DOHH2 (cell line): ENCODE results near the gene CREBZF.

Experiments used
- H3F3A ChIP-seq: fragments of 200-600 bp; sonication (generic), shearing (Covaris generic); 2 replicates; pipeline ENCODE4 v1.6.0; 2016; ENCODE audit warnings: antibody characterized with exemption, mild to moderate bottlenecking; ENCODE audit not compliant: control insufficient read depth, insufficient read depth
- H3K27ac ChIP-seq: fragments of 200-600 bp; sonication (generic); 2 replicates; pipeline ENCODE4 v1.5.1; 2014; ENCODE audit warnings: low read depth, mild to moderate bottlenecking, low read length, moderate library complexity
- H3K27me3 ChIP-seq: fragments of 200-600 bp; sonication (generic); 2 replicates; pipeline ENCODE4 v1.6.1; 2014; ENCODE audit warnings: mild to moderate bottlenecking, low read length, mixed read lengths; ENCODE audit not compliant: control insufficient read depth
- H3K36me3 ChIP-seq: fragments of 200-600 bp; sonication (generic); 2 replicates; pipeline ENCODE4 v1.6.1; 2014; ENCODE audit warnings: mild to moderate bottlenecking, low read length, moderate library complexity, mixed read lengths; ENCODE audit not compliant: control insufficient read depth
- H3K4me1 ChIP-seq: fragments of 200-600 bp; sonication (generic); 2 replicates; pipeline ENCODE4 v1.6.1; 2014; ENCODE audit warnings: mild to moderate bottlenecking, low read length, mixed read lengths; ENCODE audit not compliant: control insufficient read depth
- H3K4me2 ChIP-seq: fragments of 200-600 bp; sonication (generic); 2 replicates; pipeline ENCODE4 v1.6.0; 2014; ENCODE audit warnings: mild to moderate bottlenecking, low read length, moderate library complexity
- H3K4me3 ChIP-seq: fragments of 200-600 bp; sonication (generic); 2 replicates; pipeline ENCODE4 v1.5.1; 2014; ENCODE audit warnings: mild to moderate bottlenecking, low read length, mixed read lengths
- H3K79me2 ChIP-seq: fragments of 200-600 bp; sonication (generic); 2 replicates; pipeline ENCODE4 v1.6.1; 2014; ENCODE audit warnings: mild to moderate bottlenecking, low read length, mixed read lengths; ENCODE audit not compliant: control insufficient read depth
- H3K9me2 ChIP-seq: fragments of 200-600 bp; sonication (generic); replicated peaks from 2 replicates; pipeline ENCODE4 v1.6.1; 2014; ENCODE audit warnings: mild to moderate bottlenecking, low read length, mixed read lengths; ENCODE audit not compliant: control insufficient read depth
- H3K9me3 ChIP-seq: fragments of 200-600 bp; sonication (generic); 2 replicates; pipeline ENCODE4 v1.6.1; 2014; ENCODE audit warnings: antibody characterized with exemption, low read length, mixed read lengths; ENCODE audit not compliant: control insufficient read depth, insufficient read depth
- H4K20me1 ChIP-seq: fragments of 200-600 bp; sonication (generic); 2 replicates; pipeline ENCODE4 v1.6.0; 2014; ENCODE audit warnings: low read depth, mild to moderate bottlenecking, antibody characterized with exemption, low read length, moderate library complexity; ENCODE audit not compliant: control insufficient read depth, insufficient read depth
- EZH2phosphoT487 ChIP-seq: fragments of 200-600 bp; sonication (generic); IDR thresholded peaks from 2 replicates; pipeline ENCODE4 v1.6.1; 2017; ENCODE audit warnings: borderline replicate concordance, mild to moderate bottlenecking, antibody characterized with exemption, low read length, moderate library complexity, mixed read lengths
- TF ChIP-seq, protein P1 (sequence below): fragments of 200-600 bp; sonication (generic); IDR thresholded peaks from one replicate; pipeline ENCODE4 v1.5.1; 2014; ENCODE audit warnings: antibody characterized with exemption, mild to moderate bottlenecking, low read depth, low read length; ENCODE audit not compliant: poor library complexity, severe bottlenecking

Gene CREBZF

DNA sequence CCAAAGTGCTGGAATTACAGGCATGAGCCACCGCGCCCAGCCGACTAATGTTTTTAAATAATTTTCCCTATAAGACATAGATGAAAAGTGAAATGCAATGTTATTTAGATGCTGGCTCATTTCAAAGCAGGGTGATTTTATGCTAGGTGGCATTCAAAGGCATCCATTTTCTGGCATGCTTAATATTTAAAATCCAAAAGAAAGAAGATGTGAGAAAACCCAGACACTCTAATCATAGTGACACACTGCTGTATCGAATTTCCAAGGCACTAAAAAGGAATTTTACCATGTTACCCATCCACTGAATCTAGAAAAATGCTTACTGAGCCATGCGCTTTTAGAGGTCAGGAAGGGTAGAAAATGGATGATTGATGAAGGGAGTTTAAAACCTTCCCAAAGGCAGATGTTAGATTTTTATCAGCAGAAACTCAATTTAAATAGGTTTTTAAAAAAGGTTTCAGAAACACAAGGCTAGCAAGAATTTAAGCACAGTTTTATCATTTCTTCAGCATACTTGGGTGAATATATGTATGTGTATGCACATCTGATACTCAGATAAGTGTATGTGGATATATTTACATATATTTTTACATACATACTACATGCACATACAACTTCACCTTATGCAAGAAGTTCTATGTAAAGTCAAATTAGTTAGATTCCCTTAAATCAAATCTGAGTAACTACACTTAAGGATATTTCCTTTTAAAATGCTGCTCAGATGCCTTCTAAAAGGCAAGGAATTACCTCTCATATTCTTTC lies 45.2 kb upstream of the CREBZF start:
- Histone ChIP-seq H3F3A (no peaks in the 10 kb centered on the region), H3K27ac (no peak overlapping the region), H3K4me3 (no peak overlapping the region), H3K79me2 (no peaks in the 10 kb centered on the region), H3K27me3 (peaks cover 7% of the 10 kb centered on the region; the same call in 1 of the 2 replicates), H3K9me2 (no peaks in the 10 kb centered on the region), H4K20me1 (no peaks in the 10 kb centered on the region), H3K4me1 (no peaks in the 10 kb centered on the region), H3K36me3 (no peaks in the 10 kb centered on the region), H3K9me3 (no peaks in the 10 kb centered on the region), H3K4me2 (no peak overlapping the region)
- TF ChIP-seq, protein P1, sequence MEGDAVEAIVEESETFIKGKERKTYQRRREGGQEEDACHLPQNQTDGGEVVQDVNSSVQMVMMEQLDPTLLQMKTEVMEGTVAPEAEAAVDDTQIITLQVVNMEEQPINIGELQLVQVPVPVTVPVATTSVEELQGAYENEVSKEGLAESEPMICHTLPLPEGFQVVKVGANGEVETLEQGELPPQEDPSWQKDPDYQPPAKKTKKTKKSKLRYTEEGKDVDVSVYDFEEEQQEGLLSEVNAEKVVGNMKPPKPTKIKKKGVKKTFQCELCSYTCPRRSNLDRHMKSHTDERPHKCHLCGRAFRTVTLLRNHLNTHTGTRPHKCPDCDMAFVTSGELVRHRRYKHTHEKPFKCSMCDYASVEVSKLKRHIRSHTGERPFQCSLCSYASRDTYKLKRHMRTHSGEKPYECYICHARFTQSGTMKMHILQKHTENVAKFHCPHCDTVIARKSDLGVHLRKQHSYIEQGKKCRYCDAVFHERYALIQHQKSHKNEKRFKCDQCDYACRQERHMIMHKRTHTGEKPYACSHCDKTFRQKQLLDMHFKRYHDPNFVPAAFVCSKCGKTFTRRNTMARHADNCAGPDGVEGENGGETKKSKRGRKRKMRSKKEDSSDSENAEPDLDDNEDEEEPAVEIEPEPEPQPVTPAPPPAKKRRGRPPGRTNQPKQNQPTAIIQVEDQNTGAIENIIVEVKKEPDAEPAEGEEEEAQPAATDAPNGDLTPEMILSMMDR: no peak
- no peak for TF ChIP-seq EZH2phosphoT487

DNA sequence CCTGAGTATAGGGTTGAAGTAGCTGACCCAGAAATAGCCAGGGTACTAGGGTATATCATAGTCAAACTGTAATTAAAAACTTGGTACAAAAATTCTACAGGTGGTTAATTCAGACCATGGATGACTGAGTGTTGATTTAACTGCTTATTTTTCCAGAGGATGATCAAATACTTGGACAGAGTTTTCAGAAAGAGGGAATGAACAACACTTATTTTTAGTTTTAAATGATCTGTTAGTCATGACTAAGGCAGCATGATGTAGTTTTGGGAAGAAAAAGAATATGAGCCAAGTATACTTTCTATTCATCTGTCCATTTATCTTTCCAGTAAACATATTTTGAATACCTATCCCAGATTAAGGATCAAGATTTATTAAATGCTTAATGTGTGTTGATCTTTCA lies 40.9 kb upstream of the CREBZF start:
- Histone ChIP-seq H3K4me1 (no peaks in the 10 kb centered on the region), H3K36me3 (no peaks in the 10 kb centered on the region), H3F3A (no peaks in the 10 kb centered on the region), H4K20me1 (no peaks in the 10 kb centered on the region), H3K9me3 (no peaks in the 10 kb centered on the region), H3K27ac (no peak overlapping the region), H3K4me3 (no peak overlapping the region), H3K27me3 (peaks cover 13% of the 10 kb centered on the region; the same call in 1 of the 2 replicates), H3K9me2 (no peaks in the 10 kb centered on the region), H3K4me2 (no peak overlapping the region), H3K79me2 (no peaks in the 10 kb centered on the region)
- TF ChIP-seq, protein P1: no peak
- no peak for TF ChIP-seq EZH2phosphoT487

DNA sequence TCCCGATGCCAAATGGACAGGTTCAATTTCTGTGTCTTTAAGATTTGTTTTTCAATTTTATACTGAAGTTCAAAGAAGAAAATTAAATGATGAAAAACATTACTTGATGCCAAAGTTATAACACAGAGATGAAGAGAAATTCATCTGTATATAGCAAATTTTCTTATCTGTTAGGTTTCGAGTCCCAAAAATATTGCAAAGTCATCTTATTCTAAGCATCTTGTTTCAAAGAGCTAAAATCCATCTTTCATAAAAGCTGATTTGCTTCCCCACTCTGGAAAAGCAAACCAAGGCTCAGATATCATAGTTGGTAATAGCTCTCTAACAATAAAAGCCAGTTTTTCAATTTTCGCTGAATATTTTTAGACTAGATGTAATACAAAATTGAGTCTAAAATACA lies 40.0 kb upstream of the CREBZF start:
- no peaks in the 10 kb centered on the region for H3K9me2 ChIP-seq
- peaks cover 13% of the 10 kb centered on the region; the same call in 1 of the 2 replicates for H3K27me3 ChIP-seq
- H3F3A ChIP-seq: no peaks in the 10 kb centered on the region
- H3K79me2 ChIP-seq: no peaks in the 10 kb centered on the region
- no peaks in the 10 kb centered on the region for H3K4me1 ChIP-seq
- no peaks in the 10 kb centered on the region for H3K9me3 ChIP-seq
- no peaks in the 10 kb centered on the region for H4K20me1 ChIP-seq
- no peaks in the 10 kb centered on the region for H3K36me3 ChIP-seq
- H3K4me2 ChIP-seq: no peak overlapping the region
- no peak overlapping the region for H3K27ac ChIP-seq
- H3K4me3 ChIP-seq: no peak overlapping the region
- TF ChIP-seq EZH2phosphoT487: no peak
- TF ChIP-seq, protein P1: no peak
